ELR (cell line): ENCODE results near the gene MFRP.

Experiments
- DNase-seq: peaks from one replicate; pipeline ENCODE4 v3.0.0-alpha.2; 2015; ENCODE audit warnings: low read depth

MFRP gene

DNA sequence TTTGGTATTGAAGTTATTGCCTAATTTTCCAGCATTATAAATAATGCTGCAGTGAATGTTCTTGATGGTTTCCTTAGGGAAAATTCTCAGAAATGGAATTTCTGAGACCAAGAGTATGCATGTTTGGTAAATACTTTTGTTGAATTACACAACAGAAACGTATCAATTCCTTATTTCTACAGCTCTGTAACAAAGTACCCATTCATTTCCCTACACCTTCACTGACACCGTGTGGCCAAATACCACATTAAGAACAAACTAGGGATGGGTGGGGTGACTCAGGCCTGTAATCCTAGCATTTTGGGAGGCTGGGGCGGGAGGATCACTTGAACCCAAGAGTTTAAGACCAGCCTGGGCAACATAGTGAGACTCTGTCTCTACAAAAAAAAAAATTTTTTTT lies 51.3 kb downstream of the MFRP start:
- peak; percentile 40 for DNase-seq

DNA sequence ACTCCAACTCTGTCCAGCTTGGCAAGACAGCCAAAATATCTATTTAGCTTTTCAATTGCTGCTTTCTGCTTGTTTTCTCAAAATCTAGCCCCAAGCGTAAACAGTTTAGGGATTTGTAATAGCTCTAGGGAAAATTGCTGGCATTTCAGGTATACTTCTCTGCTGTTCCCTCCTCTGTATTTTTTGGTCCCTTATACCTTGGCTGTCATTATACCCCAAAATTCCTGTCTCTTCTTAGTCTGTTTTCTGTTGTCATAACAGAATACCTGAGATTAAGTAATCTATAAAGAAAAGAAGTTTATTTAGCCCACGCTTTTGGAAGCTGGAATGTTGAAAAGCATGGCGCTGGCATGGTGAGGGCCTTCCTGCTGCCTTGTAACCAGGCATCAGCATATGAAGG lies 53.0 kb downstream of the MFRP start:
- DNase-seq = no peak

DNA sequence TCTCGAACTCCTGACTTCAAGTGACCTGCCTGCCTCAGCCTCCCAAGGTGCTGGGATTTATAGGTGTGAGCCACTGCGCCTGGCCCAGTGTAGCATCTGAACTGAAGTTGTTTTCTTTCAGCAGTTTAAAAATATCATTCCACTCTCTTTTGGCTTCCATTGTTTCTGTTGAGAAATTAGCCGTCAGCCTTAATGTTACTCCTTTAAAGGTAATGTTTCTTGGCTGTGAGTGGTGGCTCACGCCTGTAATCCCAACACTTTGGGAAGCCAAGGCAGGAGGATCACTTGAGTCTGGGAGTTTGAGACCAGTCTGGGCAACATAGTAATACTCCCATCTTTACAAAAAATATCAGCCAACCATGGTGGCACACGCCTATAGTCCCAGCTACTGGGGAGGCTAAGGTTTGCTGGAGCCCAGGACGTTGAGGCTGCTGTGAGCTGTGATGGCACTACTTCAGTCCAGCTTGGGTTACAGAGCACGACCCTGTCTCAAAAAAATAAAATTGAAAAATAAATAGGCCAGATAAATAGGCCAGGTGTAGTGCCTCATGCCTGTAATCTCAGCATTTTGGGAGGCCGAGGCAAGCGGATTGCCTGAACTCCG lies 55.5 kb downstream of the MFRP start:
- DNase-seq = no peak
